ENCODE results near the gene ZNF280B. TPM values are rescaled to one million over a fixed set of nuclear protein-coding genes. Genes with fewer than 3 reads are reported as not detected.

Gene ZNF280B
- total and polyA plus RNA-seq, 2 donors (not counting 3 experiments of a cell fraction or from before 2014, with no cell fraction given): 1.5 to 3.1 TPM

DNA sequence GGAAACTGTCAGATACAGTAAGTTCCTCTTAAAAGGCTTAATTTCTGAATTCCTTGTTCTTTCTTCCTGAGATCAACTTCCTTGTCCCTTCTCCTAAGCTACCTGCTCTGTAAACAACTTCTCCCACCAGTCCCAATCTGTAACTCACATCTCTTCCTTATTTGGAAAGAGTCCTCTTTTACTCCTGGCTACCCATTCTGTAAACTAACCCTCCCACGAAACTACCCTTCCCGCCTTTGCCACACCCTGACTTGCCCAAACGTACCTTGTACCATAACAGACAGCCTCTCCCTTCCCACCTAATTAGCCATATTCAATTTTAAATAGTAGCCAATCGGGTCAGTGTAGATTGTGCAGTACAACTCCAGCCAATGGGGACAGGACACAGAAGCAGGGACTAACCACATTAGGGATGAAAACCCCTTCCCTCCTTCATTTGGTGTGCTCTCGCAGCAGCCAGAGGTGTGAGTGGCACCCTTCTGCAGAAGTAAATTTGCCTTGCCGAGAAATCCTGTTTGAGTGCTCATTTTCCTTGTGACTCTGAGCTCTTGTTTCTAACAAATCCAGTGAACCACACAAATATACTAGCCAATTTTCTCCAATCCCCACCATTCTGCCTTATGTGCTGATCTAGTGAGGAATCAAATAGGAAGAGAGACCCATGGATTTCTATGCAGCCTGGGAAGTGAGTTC is 49.5 kb downstream of the ZNF280B start:
- no peaks in the 10 kb centered on the region for H3K36me3 ChIP-seq (ENCODE audit: control insufficient read depth in 2 of 2, extremely low read depth in 1 of 2, insufficient read depth in 2 of 2, low read length in 2 of 2)
- DNase-seq (ENCODE audit: low read depth, low spot score): no peak
- H3K9me3 ChIP-seq (replicated peaks; ENCODE audit: control insufficient read depth, insufficient read depth, low read length): no peaks in the 10 kb centered on the region
- H3K9ac ChIP-seq (replicated peaks; ENCODE audit: extremely low read depth, insufficient read depth, low read length): no peak overlapping the region
- H3K9me1 ChIP-seq (replicated peaks; ENCODE audit: control insufficient read depth, extremely low read depth, insufficient read depth, low read length): no peaks in the 10 kb centered on the region
- H4K20me1 ChIP-seq (replicated peaks; ENCODE audit: control insufficient read depth, extremely low read depth, insufficient read depth, low read length): no peaks in the 10 kb centered on the region
- H3K27me3 ChIP-seq (ENCODE audit: control insufficient read depth in 2 of 2, insufficient read depth in 2 of 2, low read length in 2 of 2): peaks cover 0 to under 1% of the 10 kb centered on the region in 2 experiments
- no peaks in the 10 kb centered on the region for H3K79me2 ChIP-seq (ENCODE audit: control insufficient read depth, insufficient read depth, low read length)
- no peak overlapping the region for H3K4me2 ChIP-seq (ENCODE audit: insufficient read depth, low read length)
- intact Hi-C loops (cut with micrococcal nuclease): no loop called here
- H2AFZ ChIP-seq (ENCODE audit: low read depth, low read length): no peak overlapping the region
- H3K4me3 ChIP-seq (replicated peaks in 1 of 3; ENCODE audit: insufficient read depth in 1 of 3, low read depth in 1 of 3, low read length in 3 of 3): no peak overlapping the region
- no peak overlapping the region for H3K27ac ChIP-seq (ENCODE audit: insufficient read depth, low read depth, low read length)
- BruUV-seq (replicated peaks): no TSS peak
- no peaks in the 10 kb centered on the region for H3K4me1 ChIP-seq (ENCODE audit: control insufficient read depth, extremely low read depth, insufficient read depth, low read length)
- FAIRE-seq: no peak
- POLR2A ChIA-PET: no interaction called here
- no peak for TF ChIP-seq MYC (IDR thresholded peaks at IDR 0.05; ENCODE audit: low read depth, low read length)
- no peak for TF ChIP-seq EZH2 (IDR thresholded peaks at IDR 0.05; ENCODE audit: borderline replicate concordance, low read depth, low read length, severe bottlenecking)
- dilution Hi-C loops (cut with MboI; ENCODE audit: extremely low pct_ligation_motif_present, low sequenced_read_pairs): no loop called here
- CTCF ChIA-PET: interaction anchor here (0.7 to 4.4 kb wide), 2 partner anchors 36 to 128 kb away, joined by 3 to 12 read pairs; no protein-coding TSS in a partner anchor

DNA sequence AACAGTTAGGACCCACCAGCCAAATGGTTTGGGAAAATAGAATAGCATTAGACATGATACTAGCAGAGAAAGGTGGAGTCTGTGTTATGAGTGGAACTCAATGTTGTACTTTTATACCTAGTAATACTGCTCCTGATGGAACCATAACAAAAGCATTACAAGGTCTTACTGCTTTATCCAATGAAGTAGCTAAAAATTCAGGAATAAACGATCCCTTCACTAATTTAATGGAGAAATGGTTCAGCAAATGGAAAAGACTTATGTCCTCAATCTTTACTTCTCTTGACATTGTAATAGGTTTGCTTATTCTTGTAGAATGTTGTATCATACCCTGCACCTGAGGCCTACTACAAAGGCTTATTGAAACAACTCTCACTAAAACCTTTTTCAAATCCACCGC is 50.2 kb downstream of the ZNF280B start:
- ChIA-PET CTCF (no interaction called here), POLR2A (no interaction called here)
- no peaks in the 10 kb centered on the region for H3K4me1 ChIP-seq (ENCODE audit: control insufficient read depth, extremely low read depth, insufficient read depth, low read length)
- no peak overlapping the region for H3K27ac ChIP-seq (ENCODE audit: insufficient read depth, low read depth, low read length)
- BruUV-seq (replicated peaks): no TSS peak
- FAIRE-seq (no peak), DNase-seq (ENCODE audit: low read depth, low spot score) (no peak)
- H3K9me1 ChIP-seq (replicated peaks; ENCODE audit: control insufficient read depth, extremely low read depth, insufficient read depth, low read length): no peaks in the 10 kb centered on the region
- H3K79me2 ChIP-seq (ENCODE audit: control insufficient read depth, insufficient read depth, low read length): no peaks in the 10 kb centered on the region
- no peak overlapping the region for H3K9ac ChIP-seq (replicated peaks; ENCODE audit: extremely low read depth, insufficient read depth, low read length)
- H3K4me2 ChIP-seq (ENCODE audit: insufficient read depth, low read length): no peak overlapping the region
- H3K27me3 ChIP-seq (ENCODE audit: control insufficient read depth in 2 of 2, insufficient read depth in 2 of 2, low read length in 2 of 2): no peaks in the 10 kb centered on the region
- no peaks in the 10 kb centered on the region for H3K36me3 ChIP-seq (ENCODE audit: control insufficient read depth in 2 of 2, extremely low read depth in 1 of 2, insufficient read depth in 2 of 2, low read length in 2 of 2)
- H3K9me3 ChIP-seq (replicated peaks; ENCODE audit: control insufficient read depth, insufficient read depth, low read length): no peaks in the 10 kb centered on the region
- no peak overlapping the region for H2AFZ ChIP-seq (ENCODE audit: low read depth, low read length)
- dilution Hi-C loops (cut with MboI; ENCODE audit: extremely low pct_ligation_motif_present, low sequenced_read_pairs) (no loop called here), intact Hi-C loops (cut with micrococcal nuclease) (no loop called here)
- no peaks in the 10 kb centered on the region for H4K20me1 ChIP-seq (replicated peaks; ENCODE audit: control insufficient read depth, extremely low read depth, insufficient read depth, low read length)
- no peak overlapping the region for H3K4me3 ChIP-seq (replicated peaks in 1 of 3; ENCODE audit: insufficient read depth in 1 of 3, low read depth in 1 of 3, low read length in 3 of 3)
- TF ChIP-seq CTCF (IDR thresholded peaks at IDR 0.05; ENCODE audit: extremely low read depth in 1 of 2, insufficient read depth in 1 of 2, low read depth in 1 of 2, low read length in 2 of 2) (no peak), POLR2A (IDR thresholded peaks at IDR 0.05; ENCODE audit: low read depth, low read length) (no peak), POLR2AphosphoS5 (IDR thresholded peaks at IDR 0.05; ENCODE audit: insufficient read depth, low read depth, low read length) (no peak), JUN (IDR thresholded peaks at IDR 0.05; ENCODE audit: borderline replicate concordance, insufficient read depth, insufficient read length, low read depth) (no peak), FOS (IDR thresholded peaks at IDR 0.05; ENCODE audit: borderline replicate concordance, insufficient read depth, low read length) (no peak), MYC (IDR thresholded peaks at IDR 0.05; ENCODE audit: low read depth, low read length) (no peak), EZH2 (IDR thresholded peaks at IDR 0.05; ENCODE audit: borderline replicate concordance, low read depth, low read length, severe bottlenecking) (no peak), MAX (IDR thresholded peaks at IDR 0.05; ENCODE audit: insufficient read depth, insufficient read length) (no peak)
